GM12801 (cell line): ENCODE measurements around the gene CD22.

ENCODE experiments used
- CTCF ChIP-seq: IDR thresholded peaks from one replicate; pipeline ENCODE4 v1.5.1; 2011; ENCODE audit warnings: control low read depth; ENCODE audit not compliant: insufficient read length; ENCODE audit errors: extremely low read depth

The CD22 gene

DNA sequence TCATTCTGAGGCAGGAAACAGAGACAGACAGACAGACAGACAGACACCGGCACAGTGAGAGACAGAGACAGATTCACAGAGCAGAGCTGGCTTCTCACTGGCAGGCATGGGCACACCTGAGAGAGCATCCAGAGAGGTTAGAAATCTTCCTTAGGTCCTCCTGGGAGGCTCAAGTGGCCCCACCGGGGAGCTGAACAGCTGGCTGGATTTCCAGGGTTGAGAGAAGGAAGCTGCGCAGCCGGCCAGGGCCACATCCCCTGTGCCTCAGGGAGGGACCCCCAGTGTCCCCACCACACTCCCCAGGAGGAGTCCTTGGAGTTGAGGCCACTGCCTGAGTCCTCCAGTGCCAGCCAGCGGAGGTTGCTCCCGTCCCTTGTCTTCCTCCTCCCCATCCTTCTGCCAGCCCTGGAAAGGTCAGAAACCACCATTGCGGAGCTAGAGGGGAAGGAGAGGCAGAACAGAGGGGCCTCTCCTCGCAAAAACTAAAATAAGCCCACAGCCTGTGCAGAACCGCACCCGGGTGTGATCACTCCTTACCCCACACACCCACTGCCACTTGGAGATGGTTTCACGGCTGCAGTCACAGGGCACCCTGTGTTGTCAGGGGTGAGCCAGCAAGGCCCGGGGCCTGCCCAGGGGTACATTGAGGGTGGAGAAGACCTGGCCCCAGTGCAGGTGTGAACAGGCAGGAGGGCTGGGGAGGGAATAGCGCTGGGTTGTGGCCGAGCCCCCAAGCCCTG lies 33.4 kb downstream of the CD22 start:
- no peak for TF ChIP-seq CTCF

DNA sequence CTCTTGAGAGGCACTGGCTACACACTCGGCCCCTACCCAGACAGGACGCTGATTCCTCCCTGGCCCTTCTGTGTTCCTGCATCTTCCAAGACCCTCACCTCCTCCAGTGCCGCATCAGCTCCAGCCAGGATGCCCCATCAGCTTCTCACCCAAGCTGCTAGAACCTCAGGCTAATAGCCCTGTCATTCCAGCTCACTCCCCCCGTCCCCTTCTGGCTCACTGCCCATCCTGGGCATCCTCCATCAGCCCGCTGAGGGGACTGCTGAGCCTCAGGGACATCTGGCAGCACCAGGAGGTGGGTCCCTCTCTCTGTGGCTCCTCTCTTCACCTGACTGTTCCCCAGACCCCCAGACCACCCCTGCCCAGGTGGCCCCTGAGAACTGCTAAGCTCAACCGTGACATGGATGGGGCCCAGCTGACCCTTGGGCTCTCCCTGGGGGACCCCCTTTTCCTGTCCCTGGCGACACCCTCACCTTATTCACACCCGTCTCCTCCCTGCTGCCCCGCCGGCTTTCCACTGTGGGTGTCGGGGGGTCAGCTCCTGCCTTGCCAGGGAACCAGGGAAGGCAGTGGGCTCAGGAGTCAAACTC lies 34.1 kb downstream of the CD22 start:
- no peak for TF ChIP-seq CTCF

GRCh38 chr19:35363711-35364425 lies 34.9 kb downstream of the CD22 start:
- TF ChIP-seq CTCF = no peak

DNA sequence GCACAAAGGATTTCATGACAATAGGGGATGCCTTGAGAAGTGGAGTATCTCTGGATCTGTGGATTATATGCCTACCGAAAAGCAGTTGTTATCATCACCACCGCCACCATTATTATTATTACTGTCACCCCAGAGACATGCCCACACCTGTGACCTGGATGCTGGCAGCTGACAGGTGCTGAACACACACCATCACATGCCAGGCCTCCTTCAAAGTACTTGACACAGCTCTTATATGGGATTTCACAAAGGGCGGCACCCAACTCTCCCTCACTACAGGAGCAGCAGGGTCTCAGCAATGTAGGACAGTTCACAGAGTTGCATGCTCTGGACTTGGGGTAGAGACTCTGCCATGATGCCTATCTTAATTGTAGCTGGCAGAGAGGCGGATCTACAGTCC lies 36.3 kb downstream of the CD22 start:
- TF ChIP-seq CTCF = no peak

GRCh38 chr19:35368378-35368777 lies 39.4 kb downstream of the CD22 start:
- no peak for TF ChIP-seq CTCF

DNA sequence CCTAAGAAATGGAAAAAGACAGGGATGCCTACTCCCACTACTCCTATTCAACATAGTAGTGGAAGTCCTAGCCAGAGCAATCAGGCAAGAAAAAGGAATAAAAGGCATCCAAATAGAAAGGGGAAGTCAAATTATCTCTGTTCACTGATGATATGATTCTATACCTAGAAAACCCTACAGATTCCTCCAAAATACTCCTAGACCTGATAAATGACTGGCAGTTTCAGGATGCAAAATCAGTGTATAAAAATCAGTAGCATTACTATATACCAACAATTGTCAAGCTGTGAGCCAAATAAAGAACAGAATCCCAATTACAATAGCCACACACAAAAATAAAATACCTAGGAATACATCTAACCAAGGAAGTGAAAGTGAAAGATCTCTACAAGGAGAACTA lies 40.5 kb downstream of the CD22 start:
- TF ChIP-seq CTCF = no peak

GRCh38 chr19:35370722-35371121 lies 41.7 kb downstream of the CD22 start, which contains the start of gene GPR42:
Gene GPR42, plus strand, starts transcription at chr19:35371068. Its CDS starts 292 bp downstream, at chr19:35371360.
- no peak for TF ChIP-seq CTCF
